Peyer's patch (tissue), 4 donors: Measurements from ENCODE around the gene DAPK1.

Experiments used
- CTCF ChIP-seq, 6 experiments: fragments of 450-650 bp in 4 of 6; fragments of 200-600 bp in 2 of 6; sonication (generic) in 1 of 6; IDR thresholded peaks; one replicate each; pipeline ENCODE4 v1.5.1; 2017 to 2019; ENCODE audit warnings: antibody characterized with exemption in 6 of 6, mild to moderate bottlenecking in 3 of 6, moderate library complexity in 1 of 6
- POLR2A ChIP-seq, 2 donors: fragments of 450-650 bp; IDR thresholded peaks; one replicate each; pipeline ENCODE4 v1.5.1; 2017; ENCODE audit warnings: antibody characterized with exemption in 2 of 2, mild to moderate bottlenecking in 2 of 2, moderate library complexity in 2 of 2

GRCh38 chr9:87564111-87564510 lies 66.4 kb downstream of the DAPK1 start:
- no peak for TF ChIP-seq CTCF (IDR thresholded peaks at IDR 0.05)
- no peak for TF ChIP-seq POLR2A (IDR thresholded peaks at IDR 0.05)
